A673 (cell line): ENCODE results near the gene CDK14.

Experiments
- CTCF ChIP-seq: fragments of 300-800, 200-600 bp; sonication (generic); conservative IDR thresholded peaks from 2 replicates; pipeline ENCODE4 v1.5.1; 2017; ENCODE audit warnings: low read depth, mild to moderate bottlenecking, antibody characterized with exemption, low read length, moderate library complexity, mixed read lengths
- EZH2 ChIP-seq: fragments of 200-600 bp; sonication (generic); IDR thresholded peaks from 2 replicates; pipeline ENCODE4 v1.6.1; 2017; ENCODE audit warnings: borderline replicate concordance, low read depth, mild to moderate bottlenecking, mixed read lengths, antibody characterized with exemption, low read length; ENCODE audit not compliant: poor library complexity, severe bottlenecking

GRCh38 chr7:90850471-90850870, 254.3 kb downstream of the CDK14 start:
- no peak for TF ChIP-seq CTCF
- no peak for TF ChIP-seq EZH2
